ENCODE measurements around the gene ACP1. TPM values are rescaled to one million over a fixed set of nuclear protein-coding genes. Genes with fewer than 3 reads are reported as not detected.

Gene ACP1
- total and polyA plus RNA-seq, 2 experiments from 2014 or later = 189 to 281 TPM

DNA sequence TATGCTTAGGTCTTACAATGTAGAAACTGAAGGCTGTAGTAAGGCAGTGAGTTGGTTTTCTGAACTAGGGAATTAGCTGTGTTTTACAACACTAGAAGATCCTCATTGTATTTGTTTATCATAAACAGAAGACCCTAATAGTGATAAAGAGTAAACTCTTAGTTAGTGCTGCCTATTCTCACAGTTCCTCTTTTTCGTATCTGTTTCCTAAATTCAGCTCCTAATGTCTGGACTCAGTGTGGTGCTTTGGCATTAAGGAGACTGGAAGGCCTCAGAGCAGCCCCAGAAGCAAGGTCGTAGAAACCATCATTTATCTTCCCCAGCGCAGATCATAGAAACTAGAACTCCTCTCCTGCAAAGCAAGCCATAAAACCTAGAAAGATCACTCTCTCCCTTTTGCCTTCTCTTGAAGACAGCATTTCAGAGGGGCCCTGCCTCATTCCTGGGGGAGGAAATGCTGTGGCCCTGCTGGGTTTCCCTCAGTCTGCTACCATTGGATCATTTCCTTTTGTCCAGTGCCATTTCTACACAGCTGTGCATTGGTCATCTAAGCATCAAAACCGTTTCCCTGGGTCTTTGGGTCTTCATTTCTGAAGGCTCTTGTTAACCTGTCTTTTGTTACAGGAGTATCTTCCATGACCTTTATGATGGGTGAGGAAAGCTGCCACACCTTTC lies 4.7 kb downstream of the ACP1 start:
- H3K4me2 ChIP-seq = no peak overlapping the region
- H3K27ac ChIP-seq (ENCODE audit: low read depth) = no peak overlapping the region
- H4K20me1 ChIP-seq (replicated peaks; ENCODE audit: insufficient read depth) = peaks cover 85% of the 10 kb centered on the region
- Mint-ChIP-seq H3K4me3 (no peak overlapping the region), H3K27me3 (ENCODE audit: insufficient read depth, low read depth, poor library complexity) (peaks cover 6% of the 10 kb centered on the region), H3K9me3 (no peaks in the 10 kb centered on the region), H3K4me1 (peaks cover 30% of the 10 kb centered on the region), H3K27ac (no peak overlapping the region), H3K36me3 (ENCODE audit: low read depth) (peaks cover 6% of the 10 kb centered on the region)
- H3K36me3 ChIP-seq (ENCODE audit: insufficient read depth) = peaks cover 14% of the 10 kb centered on the region
- H3F3A ChIP-seq (replicated peaks; ENCODE audit: low read depth) = no peaks in the 10 kb centered on the region
- H3K4me1 ChIP-seq (ENCODE audit: insufficient read depth) = peaks cover 21% of the 10 kb centered on the region
- no peak for ATAC-seq
- no peak overlapping the region for H2AFZ ChIP-seq
- H3K27me3 ChIP-seq (ENCODE audit: insufficient read depth) = no peaks in the 10 kb centered on the region
- no peak overlapping the region for H3K4me3 ChIP-seq
- DNase-seq (ENCODE audit: low spot score) = no peak
- TF ChIP-seq ZNF114 (CRISPR knock-in tag; IDR thresholded peaks at IDR 0.05) (no peak), POLR2AphosphoS5 (IDR thresholded peaks at IDR 0.05; ENCODE audit: low read depth) (no peak), NANOG (IDR thresholded peaks at IDR 0.05; ENCODE audit: borderline replicate concordance) (no peak), EZH2phosphoT487 (IDR thresholded peaks at IDR 0.05; ENCODE audit: unreplicated experiment) (no peak), ZNF331 (CRISPR knock-in tag; IDR thresholded peaks at IDR 0.05; ENCODE audit: low read depth) (no peak), CREB1 (CRISPR knock-in tag; IDR thresholded peaks at IDR 0.05; ENCODE audit: low read depth) (no peak), JUNB (IDR thresholded peaks at IDR 0.05; ENCODE audit: unreplicated experiment) (no peak), STAT1 (IDR thresholded peaks at IDR 0.05; ENCODE audit: unreplicated experiment) (no peak), EZH2 (IDR thresholded peaks at IDR 0.05; ENCODE audit: low read depth, unreplicated experiment) (no peak)
- TF ChIP-seq, protein P1, sequence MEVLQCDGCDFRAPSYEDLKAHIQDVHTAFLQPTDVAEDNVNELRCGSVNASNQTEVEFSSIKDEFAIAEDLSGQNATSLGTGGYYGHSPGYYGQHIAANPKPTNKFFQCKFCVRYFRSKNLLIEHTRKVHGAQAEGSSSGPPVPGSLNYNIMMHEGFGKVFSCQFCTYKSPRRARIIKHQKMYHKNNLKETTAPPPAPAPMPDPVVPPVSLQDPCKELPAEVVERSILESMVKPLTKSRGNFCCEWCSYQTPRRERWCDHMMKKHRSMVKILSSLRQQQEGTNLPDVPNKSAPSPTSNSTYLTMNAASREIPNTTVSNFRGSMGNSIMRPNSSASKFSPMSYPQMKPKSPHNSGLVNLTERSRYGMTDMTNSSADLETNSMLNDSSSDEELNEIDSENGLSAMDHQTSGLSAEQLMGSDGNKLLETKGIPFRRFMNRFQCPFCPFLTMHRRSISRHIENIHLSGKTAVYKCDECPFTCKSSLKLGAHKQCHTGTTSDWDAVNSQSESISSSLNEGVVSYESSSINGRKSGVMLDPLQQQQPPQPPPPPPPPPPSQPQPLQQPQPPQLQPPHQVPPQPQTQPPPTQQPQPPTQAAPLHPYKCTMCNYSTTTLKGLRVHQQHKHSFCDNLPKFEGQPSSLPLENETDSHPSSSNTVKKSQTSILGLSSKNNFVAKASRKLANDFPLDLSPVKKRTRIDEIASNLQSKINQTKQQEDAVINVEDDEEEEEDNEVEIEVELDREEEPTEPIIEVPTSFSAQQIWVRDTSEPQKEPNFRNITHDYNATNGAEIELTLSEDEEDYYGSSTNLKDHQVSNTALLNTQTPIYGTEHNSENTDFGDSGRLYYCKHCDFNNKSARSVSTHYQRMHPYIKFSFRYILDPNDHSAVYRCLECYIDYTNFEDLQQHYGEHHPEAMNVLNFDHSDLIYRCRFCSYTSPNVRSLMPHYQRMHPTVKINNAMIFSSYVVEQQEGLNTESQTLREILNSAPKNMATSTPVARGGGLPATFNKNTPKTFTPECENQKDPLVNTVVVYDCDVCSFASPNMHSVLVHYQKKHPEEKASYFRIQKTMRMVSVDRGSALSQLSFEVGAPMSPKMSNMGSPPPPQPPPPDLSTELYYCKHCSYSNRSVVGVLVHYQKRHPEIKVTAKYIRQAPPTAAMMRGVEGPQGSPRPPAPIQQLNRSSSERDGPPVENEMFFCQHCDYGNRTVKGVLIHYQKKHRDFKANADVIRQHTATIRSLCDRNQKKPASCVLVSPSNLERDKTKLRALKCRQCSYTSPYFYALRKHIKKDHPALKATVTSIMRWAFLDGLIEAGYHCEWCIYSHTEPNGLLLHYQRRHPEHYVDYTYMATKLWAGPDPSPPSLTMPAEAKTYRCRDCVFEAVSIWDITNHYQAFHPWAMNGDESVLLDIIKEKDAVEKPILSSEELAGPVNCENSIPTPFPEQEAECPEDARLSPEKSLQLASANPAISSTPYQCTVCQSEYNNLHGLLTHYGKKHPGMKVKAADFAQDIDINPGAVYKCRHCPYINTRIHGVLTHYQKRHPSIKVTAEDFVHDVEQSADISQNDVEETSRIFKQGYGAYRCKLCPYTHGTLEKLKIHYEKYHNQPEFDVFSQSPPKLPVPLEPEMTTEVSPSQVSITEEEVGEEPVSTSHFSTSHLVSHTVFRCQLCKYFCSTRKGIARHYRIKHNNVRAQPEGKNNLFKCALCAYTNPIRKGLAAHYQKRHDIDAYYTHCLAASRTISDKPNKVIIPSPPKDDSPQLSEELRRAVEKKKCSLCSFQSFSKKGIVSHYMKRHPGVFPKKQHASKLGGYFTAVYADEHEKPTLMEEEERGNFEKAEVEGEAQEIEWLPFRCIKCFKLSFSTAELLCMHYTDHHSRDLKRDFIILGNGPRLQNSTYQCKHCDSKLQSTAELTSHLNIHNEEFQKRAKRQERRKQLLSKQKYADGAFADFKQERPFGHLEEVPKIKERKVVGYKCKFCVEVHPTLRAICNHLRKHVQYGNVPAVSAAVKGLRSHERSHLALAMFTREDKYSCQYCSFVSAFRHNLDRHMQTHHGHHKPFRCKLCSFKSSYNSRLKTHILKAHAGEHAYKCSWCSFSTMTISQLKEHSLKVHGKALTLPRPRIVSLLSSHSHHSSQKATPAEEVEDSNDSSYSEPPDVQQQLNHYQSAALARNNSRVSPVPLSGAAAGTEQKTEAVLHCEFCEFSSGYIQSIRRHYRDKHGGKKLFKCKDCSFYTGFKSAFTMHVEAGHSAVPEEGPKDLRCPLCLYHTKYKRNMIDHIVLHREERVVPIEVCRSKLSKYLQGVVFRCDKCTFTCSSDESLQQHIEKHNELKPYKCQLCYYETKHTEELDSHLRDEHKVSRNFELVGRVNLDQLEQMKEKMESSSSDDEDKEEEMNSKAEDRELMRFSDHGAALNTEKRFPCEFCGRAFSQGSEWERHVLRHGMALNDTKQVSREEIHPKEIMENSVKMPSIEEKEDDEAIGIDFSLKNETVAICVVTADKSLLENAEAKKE (CRISPR knock-in tag; IDR thresholded peaks at IDR 0.05) = no peak
- TF ChIP-seq, protein P2, sequence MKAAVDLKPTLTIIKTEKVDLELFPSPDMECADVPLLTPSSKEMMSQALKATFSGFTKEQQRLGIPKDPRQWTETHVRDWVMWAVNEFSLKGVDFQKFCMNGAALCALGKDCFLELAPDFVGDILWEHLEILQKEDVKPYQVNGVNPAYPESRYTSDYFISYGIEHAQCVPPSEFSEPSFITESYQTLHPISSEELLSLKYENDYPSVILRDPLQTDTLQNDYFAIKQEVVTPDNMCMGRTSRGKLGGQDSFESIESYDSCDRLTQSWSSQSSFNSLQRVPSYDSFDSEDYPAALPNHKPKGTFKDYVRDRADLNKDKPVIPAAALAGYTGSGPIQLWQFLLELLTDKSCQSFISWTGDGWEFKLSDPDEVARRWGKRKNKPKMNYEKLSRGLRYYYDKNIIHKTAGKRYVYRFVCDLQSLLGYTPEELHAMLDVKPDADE (IDR thresholded peaks at IDR 0.05) = no peak
- TF ChIP-seq, protein P3, sequence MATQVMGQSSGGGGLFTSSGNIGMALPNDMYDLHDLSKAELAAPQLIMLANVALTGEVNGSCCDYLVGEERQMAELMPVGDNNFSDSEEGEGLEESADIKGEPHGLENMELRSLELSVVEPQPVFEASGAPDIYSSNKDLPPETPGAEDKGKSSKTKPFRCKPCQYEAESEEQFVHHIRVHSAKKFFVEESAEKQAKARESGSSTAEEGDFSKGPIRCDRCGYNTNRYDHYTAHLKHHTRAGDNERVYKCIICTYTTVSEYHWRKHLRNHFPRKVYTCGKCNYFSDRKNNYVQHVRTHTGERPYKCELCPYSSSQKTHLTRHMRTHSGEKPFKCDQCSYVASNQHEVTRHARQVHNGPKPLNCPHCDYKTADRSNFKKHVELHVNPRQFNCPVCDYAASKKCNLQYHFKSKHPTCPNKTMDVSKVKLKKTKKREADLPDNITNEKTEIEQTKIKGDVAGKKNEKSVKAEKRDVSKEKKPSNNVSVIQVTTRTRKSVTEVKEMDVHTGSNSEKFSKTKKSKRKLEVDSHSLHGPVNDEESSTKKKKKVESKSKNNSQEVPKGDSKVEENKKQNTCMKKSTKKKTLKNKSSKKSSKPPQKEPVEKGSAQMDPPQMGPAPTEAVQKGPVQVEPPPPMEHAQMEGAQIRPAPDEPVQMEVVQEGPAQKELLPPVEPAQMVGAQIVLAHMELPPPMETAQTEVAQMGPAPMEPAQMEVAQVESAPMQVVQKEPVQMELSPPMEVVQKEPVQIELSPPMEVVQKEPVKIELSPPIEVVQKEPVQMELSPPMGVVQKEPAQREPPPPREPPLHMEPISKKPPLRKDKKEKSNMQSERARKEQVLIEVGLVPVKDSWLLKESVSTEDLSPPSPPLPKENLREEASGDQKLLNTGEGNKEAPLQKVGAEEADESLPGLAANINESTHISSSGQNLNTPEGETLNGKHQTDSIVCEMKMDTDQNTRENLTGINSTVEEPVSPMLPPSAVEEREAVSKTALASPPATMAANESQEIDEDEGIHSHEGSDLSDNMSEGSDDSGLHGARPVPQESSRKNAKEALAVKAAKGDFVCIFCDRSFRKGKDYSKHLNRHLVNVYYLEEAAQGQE (IDR thresholded peaks at IDR 0.05; ENCODE audit: unreplicated experiment) = no peak
- H3K9me2 ChIP-seq (ENCODE audit: insufficient read depth) = no peaks in the 10 kb centered on the region
- peaks cover 97% of the 10 kb centered on the region for H3K79me2 ChIP-seq (replicated peaks; ENCODE audit: insufficient read depth)

Data from GM23338 (cell line).